HG02970 (cell line): ENCODE data around the gene CDH4.

Experiments used
- ATAC-seq: cut with Tn5 transposase; IDR thresholded peaks from one replicate; pipeline ENCODE4 v1.9.1; 2021; ENCODE audit warnings: mild to moderate bottlenecking, moderate library complexity, moderate number of reproducible peaks; ENCODE audit not compliant: unreplicated experiment, low FRiP score

Gene CDH4

GRCh38 chr20:61584851-61585250, 332.8 kb downstream of the CDH4 start:
- no peak for ATAC-seq

GRCh38 chr20:61585764-61586163, 333.7 kb downstream of the CDH4 start:
- ATAC-seq: no peak

- ATAC-seq: no peak
Measured at GRCh38 chr20:61587036-61587435, 335.0 kb downstream of the CDH4 start.

GRCh38 chr20:61587681-61588289, 335.7 kb downstream of the CDH4 start:
- ATAC-seq: no peak

GRCh38 chr20:61588411-61589385, 336.6 kb downstream of the CDH4 start:
- no peak for ATAC-seq

GRCh38 chr20:61590236-61590635, 338.2 kb downstream of the CDH4 start:
- ATAC-seq: no peak

GRCh38 chr20:61593516-61593915, 341.5 kb downstream of the CDH4 start:
- no peak for ATAC-seq

GRCh38 chr20:61594198-61594597, 342.1 kb downstream of the CDH4 start:
- no peak for ATAC-seq

- ATAC-seq: no peak
Measured at GRCh38 chr20:61595216-61595615, 343.2 kb downstream of the CDH4 start.

GRCh38 chr20:61596687-61597330, 344.7 kb downstream of the CDH4 start:
- ATAC-seq: no peak

GRCh38 chr20:61597996-61598395, 345.9 kb downstream of the CDH4 start:
- ATAC-seq: no peak

- ATAC-seq: no peak
Measured at GRCh38 chr20:61598586-61598985, 346.5 kb downstream of the CDH4 start.

GRCh38 chr20:61599061-61599531, 347.0 kb downstream of the CDH4 start:
- ATAC-seq: no peak

- ATAC-seq: no peak
Measured at GRCh38 chr20:61599541-61599992, 347.5 kb downstream of the CDH4 start.

- no peak for ATAC-seq
Measured at GRCh38 chr20:61600016-61600415, 348.0 kb downstream of the CDH4 start.

- no peak for ATAC-seq
Measured at GRCh38 chr20:61601361-61601760, 349.3 kb downstream of the CDH4 start.

GRCh38 chr20:61601853-61602252, 349.8 kb downstream of the CDH4 start:
- no peak for ATAC-seq

GRCh38 chr20:61603715-61604114, 351.7 kb downstream of the CDH4 start:
- no peak for ATAC-seq

GRCh38 chr20:61604549-61604948, 352.5 kb downstream of the CDH4 start:
- no peak for ATAC-seq

GRCh38 chr20:61605283-61605682, 353.2 kb downstream of the CDH4 start:
- no peak for ATAC-seq
